WTC11 (cell line): ENCODE measurements around the gene TSPAN2. TPM values are rescaled to one million over a fixed set of nuclear protein-coding genes. Genes with fewer than 3 reads are reported as not detected.

Source experiments
- ATAC-seq: fragments of 200-7000 bp; cut with Tn5 transposase; 2 replicates; pipeline ENCODE4 v1.10.0; 2021; ENCODE audit warnings: mild to moderate bottlenecking, moderate library complexity
- CTCF ChIA-PET: fragments of 300-600 bp; sonication (Branson Sonifier 250); formaldehyde crosslinking; loops from one replicate; lab custom pipeline; 2021; ENCODE audit warnings: antibody characterized with exemption; lab: Charles Lee
- POLR2A ChIA-PET: fragments of 350-600 bp; sonication (Branson Sonifier 250); formaldehyde crosslinking; loops from one replicate; lab custom pipeline; 2021; ENCODE audit warnings: antibody characterized with exemption; lab: Charles Lee
- DNase-seq: peaks from one replicate; pipeline ENCODE4 v3.0.0; 2021; ENCODE audit warnings: low spot score
- H3K27ac Mint-ChIP-seq: 2 replicates; pipeline ENCODE4 v1.8.0; 2021; ENCODE audit warnings: mixed read lengths
- H3K27me3 Mint-ChIP-seq: 2 replicates; pipeline ENCODE4 v1.8.0; 2021; ENCODE audit warnings: low read depth, mild to moderate bottlenecking, moderate library complexity, mixed read lengths
- H3K36me3 Mint-ChIP-seq: 2 replicates; pipeline ENCODE4 v1.8.0; 2021; ENCODE audit warnings: mixed read lengths
- H3K4me1 Mint-ChIP-seq: 2 replicates; pipeline ENCODE4 v1.8.0; 2022; ENCODE audit warnings: mixed read lengths
- H3K4me3 Mint-ChIP-seq: 2 replicates; pipeline ENCODE4 v1.8.0; 2021; ENCODE audit warnings: mild to moderate bottlenecking, moderate library complexity, mixed read lengths
- H3K9me3 Mint-ChIP-seq: 2 replicates; pipeline ENCODE4 v1.8.0; 2021; ENCODE audit warnings: mixed read lengths
- CREM ChIP-seq: sonication (generic); formaldehyde crosslinking; IDR thresholded peaks from 2 replicates; pipeline ENCODE4 v1.8.1; 2022; ENCODE audit warnings: mild to moderate bottlenecking, missing genetic modification reagents, moderate library complexity
- ESRRA ChIP-seq: sonication (generic); formaldehyde crosslinking; IDR thresholded peaks from 2 replicates; pipeline ENCODE4 v1.8.1; 2022; ENCODE audit warnings: mild to moderate bottlenecking, missing genetic modification reagents, borderline replicate concordance
- FOXP1 ChIP-seq: sonication (generic); formaldehyde crosslinking; IDR thresholded peaks from 2 replicates; pipeline ENCODE4 v1.8.0; 2022; ENCODE audit warnings: missing genetic modification reagents, mild to moderate bottlenecking, moderate library complexity, borderline replicate concordance
- GRHL2 ChIP-seq: fragments of 250-450 bp; sonication (Bioruptor Pico); IDR thresholded peaks from 2 replicates; pipeline ENCODE4 v1.8.0; 2022; ENCODE audit warnings: mild to moderate bottlenecking, moderate library complexity; ENCODE audit not compliant: insufficient replicate concordance, severe bottlenecking
- JAZF1 ChIP-seq: fragments of 250-450 bp; sonication (Bioruptor Pico); IDR thresholded peaks from 2 replicates; pipeline ENCODE4 v1.9.0; 2021; ENCODE audit warnings: moderate library complexity, mild to moderate bottlenecking, inconsistent platforms
- NFATC4 ChIP-seq: fragments of 250-450 bp; sonication (Bioruptor Pico); IDR thresholded peaks from 2 replicates; pipeline ENCODE4 v1.9.0; 2021; ENCODE audit warnings: mild to moderate bottlenecking
- NR1H2 ChIP-seq: sonication (generic); formaldehyde crosslinking; IDR thresholded peaks from 2 replicates; pipeline ENCODE4 v1.9.0; 2021; ENCODE audit warnings: mild to moderate bottlenecking, moderate library complexity, missing genetic modification reagents
- RORB ChIP-seq: fragments of 250-450 bp; sonication (Bioruptor Pico); IDR thresholded peaks from 2 replicates; pipeline ENCODE4 v1.9.0; 2021; ENCODE audit warnings: mild to moderate bottlenecking
- SOX15 ChIP-seq: fragments of 250-450 bp; sonication (Bioruptor Pico); IDR thresholded peaks from 2 replicates; pipeline ENCODE4 v1.9.0; 2021; ENCODE audit warnings: mild to moderate bottlenecking
- TP53 ChIP-seq: sonication (generic); formaldehyde crosslinking; IDR thresholded peaks from 2 replicates; pipeline ENCODE4 v1.8.1; 2023; ENCODE audit warnings: mild to moderate bottlenecking, missing genetic modification reagents
- ZNF121 ChIP-seq: sonication (generic); formaldehyde crosslinking; IDR thresholded peaks from 2 replicates; pipeline ENCODE4 v1.8.0; 2023; ENCODE audit warnings: missing genetic modification reagents
- ZNF232 ChIP-seq: sonication (generic); formaldehyde crosslinking; IDR thresholded peaks from 2 replicates; pipeline ENCODE4 v1.8.0; 2022; ENCODE audit warnings: mild to moderate bottlenecking, missing genetic modification reagents
- ZNF317 ChIP-seq: sonication (generic); formaldehyde crosslinking; IDR thresholded peaks from 2 replicates; pipeline ENCODE4 v1.8.1; 2023; ENCODE audit warnings: low read depth, mild to moderate bottlenecking, moderate library complexity, missing genetic modification reagents, borderline replicate concordance
- total RNA-seq: library from RNA; stranded (reverse); gene quantifications from 3 replicates; pipeline ENCODE4 v1.2.3, GENCODE V29; 2021
- TF ChIP-seq, protein P1 (sequence below): sonication (generic); formaldehyde crosslinking; IDR thresholded peaks from 2 replicates; pipeline ENCODE4 v1.8.0; 2023; ENCODE audit warnings: missing genetic modification reagents
- TF ChIP-seq, protein P2 (sequence below): fragments of 250-450 bp; sonication (Bioruptor Pico); IDR thresholded peaks from 2 replicates; pipeline ENCODE4 v2.1.2; 2022; ENCODE audit warnings: mild to moderate bottlenecking, moderate library complexity
- TF ChIP-seq, protein P3 (sequence below): sonication (generic); formaldehyde crosslinking; IDR thresholded peaks from 2 replicates; pipeline ENCODE4 v1.8.0; 2022; ENCODE audit warnings: missing genetic modification reagents
- TF ChIP-seq, protein P4 (sequence below): sonication (generic); formaldehyde crosslinking; IDR thresholded peaks from 2 replicates; pipeline ENCODE4 v1.8.0; 2023; ENCODE audit warnings: missing genetic modification reagents, mild to moderate bottlenecking, borderline replicate concordance

TSPAN2 gene
- total RNA-seq, 1 experiment from 2014 or later = 12.0 TPM

DNA sequence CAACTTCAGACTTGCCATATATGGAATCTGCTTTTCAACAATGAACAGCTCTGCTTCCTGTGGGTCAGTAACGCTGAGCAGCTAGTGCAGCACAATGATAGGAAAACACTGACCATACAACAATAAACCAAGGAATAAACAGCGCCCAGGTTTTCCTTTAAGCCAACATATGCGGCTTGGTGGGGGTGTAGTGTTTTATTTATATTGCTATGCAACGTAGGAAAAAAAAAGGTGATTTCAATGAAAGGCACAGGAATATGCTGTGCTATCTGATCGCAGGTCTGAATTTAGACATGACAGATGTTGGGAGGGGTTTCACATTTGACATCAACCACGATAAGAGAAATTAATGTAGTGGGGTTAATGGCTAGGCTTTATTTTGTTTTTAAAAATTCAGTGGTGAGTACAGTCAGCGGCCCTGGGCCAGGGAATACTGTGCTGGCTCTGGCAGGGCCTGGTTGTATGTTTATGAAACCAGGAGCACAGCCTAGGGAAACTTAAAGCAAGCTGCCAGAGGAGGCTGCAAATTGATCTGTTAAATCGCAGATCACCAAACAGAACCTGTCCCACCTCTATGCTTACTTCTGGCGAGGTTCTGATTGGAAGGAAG, 4.3 kb downstream of the TSPAN2 start:
- POLR2A ChIA-PET = no interaction called here
- TF ChIP-seq, protein P1, sequence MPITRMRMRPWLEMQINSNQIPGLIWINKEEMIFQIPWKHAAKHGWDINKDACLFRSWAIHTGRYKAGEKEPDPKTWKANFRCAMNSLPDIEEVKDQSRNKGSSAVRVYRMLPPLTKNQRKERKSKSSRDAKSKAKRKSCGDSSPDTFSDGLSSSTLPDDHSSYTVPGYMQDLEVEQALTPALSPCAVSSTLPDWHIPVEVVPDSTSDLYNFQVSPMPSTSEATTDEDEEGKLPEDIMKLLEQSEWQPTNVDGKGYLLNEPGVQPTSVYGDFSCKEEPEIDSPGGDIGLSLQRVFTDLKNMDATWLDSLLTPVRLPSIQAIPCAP = no peak
- no peak for TF ChIP-seq ZNF317 (CRISPR knock-in tag)
- TF ChIP-seq, protein P2, sequence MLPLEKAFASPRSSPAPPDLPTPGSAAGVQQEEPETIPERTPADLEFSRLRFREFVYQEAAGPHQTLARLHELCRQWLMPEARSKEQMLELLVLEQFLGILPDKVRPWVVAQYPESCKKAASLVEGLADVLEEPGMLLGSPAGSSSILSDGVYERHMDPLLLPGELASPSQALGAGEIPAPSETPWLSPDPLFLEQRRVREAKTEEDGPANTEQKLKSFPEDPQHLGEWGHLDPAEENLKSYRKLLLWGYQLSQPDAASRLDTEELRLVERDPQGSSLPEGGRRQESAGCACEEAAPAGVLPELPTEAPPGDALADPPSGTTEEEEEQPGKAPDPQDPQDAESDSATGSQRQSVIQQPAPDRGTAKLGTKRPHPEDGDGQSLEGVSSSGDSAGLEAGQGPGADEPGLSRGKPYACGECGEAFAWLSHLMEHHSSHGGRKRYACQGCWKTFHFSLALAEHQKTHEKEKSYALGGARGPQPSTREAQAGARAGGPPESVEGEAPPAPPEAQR (CRISPR knock-in tag) = no peak
- no peak for TF ChIP-seq ZNF232 (CRISPR knock-in tag)
- TF ChIP-seq NFATC4 = no peak
- no peak for TF ChIP-seq GRHL2 (CRISPR knock-in tag)
- no peak for TF ChIP-seq TP53 (CRISPR knock-in tag)
- no peak for TF ChIP-seq SOX15 (CRISPR knock-in tag)
- TF ChIP-seq NR1H2 (CRISPR knock-in tag) = no peak
- TF ChIP-seq CREM = no peak
- TF ChIP-seq FOXP1 = no peak
- no peak for TF ChIP-seq JAZF1 (CRISPR knock-in tag)
- no peak for TF ChIP-seq ZNF121 (CRISPR knock-in tag)
- TF ChIP-seq, protein P3, sequence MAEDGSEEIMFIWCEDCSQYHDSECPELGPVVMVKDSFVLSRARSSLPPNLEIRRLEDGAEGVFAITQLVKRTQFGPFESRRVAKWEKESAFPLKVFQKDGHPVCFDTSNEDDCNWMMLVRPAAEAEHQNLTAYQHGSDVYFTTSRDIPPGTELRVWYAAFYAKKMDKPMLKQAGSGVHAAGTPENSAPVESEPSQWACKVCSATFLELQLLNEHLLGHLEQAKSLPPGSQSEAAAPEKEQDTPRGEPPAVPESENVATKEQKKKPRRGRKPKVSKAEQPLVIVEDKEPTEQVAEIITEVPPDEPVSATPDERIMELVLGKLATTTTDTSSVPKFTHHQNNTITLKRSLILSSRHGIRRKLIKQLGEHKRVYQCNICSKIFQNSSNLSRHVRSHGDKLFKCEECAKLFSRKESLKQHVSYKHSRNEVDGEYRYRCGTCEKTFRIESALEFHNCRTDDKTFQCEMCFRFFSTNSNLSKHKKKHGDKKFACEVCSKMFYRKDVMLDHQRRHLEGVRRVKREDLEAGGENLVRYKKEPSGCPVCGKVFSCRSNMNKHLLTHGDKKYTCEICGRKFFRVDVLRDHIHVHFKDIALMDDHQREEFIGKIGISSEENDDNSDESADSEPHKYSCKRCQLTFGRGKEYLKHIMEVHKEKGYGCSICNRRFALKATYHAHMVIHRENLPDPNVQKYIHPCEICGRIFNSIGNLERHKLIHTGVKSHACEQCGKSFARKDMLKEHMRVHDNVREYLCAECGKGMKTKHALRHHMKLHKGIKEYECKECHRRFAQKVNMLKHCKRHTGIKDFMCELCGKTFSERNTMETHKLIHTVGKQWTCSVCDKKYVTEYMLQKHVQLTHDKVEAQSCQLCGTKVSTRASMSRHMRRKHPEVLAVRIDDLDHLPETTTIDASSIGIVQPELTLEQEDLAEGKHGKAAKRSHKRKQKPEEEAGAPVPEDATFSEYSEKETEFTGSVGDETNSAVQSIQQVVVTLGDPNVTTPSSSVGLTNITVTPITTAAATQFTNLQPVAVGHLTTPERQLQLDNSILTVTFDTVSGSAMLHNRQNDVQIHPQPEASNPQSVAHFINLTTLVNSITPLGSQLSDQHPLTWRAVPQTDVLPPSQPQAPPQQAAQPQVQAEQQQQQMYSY (CRISPR knock-in tag) = no peak
- TF ChIP-seq ESRRA = no peak
- CTCF ChIA-PET = interaction anchor here (1.0 to 1.4 kb wide), 3 partner anchors 14 to 32 kb away, joined by 3 to 8 read pairs (median 3); no protein-coding TSS in a partner anchor
- DNase-seq (no peak), ATAC-seq (no peak)
- Mint-ChIP-seq H3K9me3 (no peaks in the 10 kb centered on the region), H3K27me3 (peaks cover 14% of the 10 kb centered on the region), H3K27ac (no peak overlapping the region), H3K4me1 (peaks cover 41% of the 10 kb centered on the region), H3K4me3 (no peak overlapping the region), H3K36me3 (no peaks in the 10 kb centered on the region)

DNA sequence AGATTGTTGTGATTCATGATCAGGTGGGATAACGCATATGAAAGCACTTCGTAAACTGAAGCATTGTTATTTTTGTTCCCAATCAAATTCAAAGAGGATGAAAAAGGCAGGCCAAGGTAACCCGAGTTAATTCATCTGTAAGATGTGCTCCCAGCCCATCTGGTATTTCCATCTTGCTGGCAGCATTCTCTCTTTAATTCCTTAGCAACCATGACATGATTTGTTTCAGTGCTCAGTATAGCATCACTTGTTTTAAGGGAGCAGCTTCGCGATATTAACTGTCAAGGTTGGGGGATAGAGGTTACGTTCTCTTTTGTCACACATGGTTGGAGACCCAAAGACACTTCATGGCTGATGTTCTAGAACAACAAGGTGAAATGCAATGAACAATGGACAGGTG, 6.4 kb downstream of the TSPAN2 start:
- TF ChIP-seq NR1H2 (CRISPR knock-in tag) = no peak
- TF ChIP-seq TP53 (CRISPR knock-in tag) = no peak
- no peak for TF ChIP-seq RORB (CRISPR knock-in tag)
- TF ChIP-seq, protein P4, sequence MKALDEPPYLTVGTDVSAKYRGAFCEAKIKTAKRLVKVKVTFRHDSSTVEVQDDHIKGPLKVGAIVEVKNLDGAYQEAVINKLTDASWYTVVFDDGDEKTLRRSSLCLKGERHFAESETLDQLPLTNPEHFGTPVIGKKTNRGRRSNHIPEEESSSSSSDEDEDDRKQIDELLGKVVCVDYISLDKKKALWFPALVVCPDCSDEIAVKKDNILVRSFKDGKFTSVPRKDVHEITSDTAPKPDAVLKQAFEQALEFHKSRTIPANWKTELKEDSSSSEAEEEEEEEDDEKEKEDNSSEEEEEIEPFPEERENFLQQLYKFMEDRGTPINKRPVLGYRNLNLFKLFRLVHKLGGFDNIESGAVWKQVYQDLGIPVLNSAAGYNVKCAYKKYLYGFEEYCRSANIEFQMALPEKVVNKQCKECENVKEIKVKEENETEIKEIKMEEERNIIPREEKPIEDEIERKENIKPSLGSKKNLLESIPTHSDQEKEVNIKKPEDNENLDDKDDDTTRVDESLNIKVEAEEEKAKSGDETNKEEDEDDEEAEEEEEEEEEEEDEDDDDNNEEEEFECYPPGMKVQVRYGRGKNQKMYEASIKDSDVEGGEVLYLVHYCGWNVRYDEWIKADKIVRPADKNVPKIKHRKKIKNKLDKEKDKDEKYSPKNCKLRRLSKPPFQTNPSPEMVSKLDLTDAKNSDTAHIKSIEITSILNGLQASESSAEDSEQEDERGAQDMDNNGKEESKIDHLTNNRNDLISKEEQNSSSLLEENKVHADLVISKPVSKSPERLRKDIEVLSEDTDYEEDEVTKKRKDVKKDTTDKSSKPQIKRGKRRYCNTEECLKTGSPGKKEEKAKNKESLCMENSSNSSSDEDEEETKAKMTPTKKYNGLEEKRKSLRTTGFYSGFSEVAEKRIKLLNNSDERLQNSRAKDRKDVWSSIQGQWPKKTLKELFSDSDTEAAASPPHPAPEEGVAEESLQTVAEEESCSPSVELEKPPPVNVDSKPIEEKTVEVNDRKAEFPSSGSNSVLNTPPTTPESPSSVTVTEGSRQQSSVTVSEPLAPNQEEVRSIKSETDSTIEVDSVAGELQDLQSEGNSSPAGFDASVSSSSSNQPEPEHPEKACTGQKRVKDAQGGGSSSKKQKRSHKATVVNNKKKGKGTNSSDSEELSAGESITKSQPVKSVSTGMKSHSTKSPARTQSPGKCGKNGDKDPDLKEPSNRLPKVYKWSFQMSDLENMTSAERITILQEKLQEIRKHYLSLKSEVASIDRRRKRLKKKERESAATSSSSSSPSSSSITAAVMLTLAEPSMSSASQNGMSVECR (CRISPR knock-in tag) = no peak
- TF ChIP-seq, all 79 proteins: peak for 0
- Mint-ChIP-seq H3K36me3 (no peaks in the 10 kb centered on the region), H3K27ac (no peak overlapping the region), H3K9me3 (no peaks in the 10 kb centered on the region), H3K4me3 (no peak overlapping the region), H3K27me3 (peaks cover 5% of the 10 kb centered on the region), H3K4me1 (peaks cover 33% of the 10 kb centered on the region)
- no peak for ATAC-seq
- no peak for DNase-seq
- ChIA-PET CTCF (no interaction called here), POLR2A (interaction anchor here (0.6 kb wide), 1 partner anchor 208 kb away, joined by 3 read pairs; no protein-coding TSS in a partner anchor)
